GM10847 (cell line): ENCODE measurements around the gene EIF3M.

Experiments
- POLR2A ChIP-seq: IDR thresholded peaks from 2 replicates; pipeline ENCODE4 v1.6.1; 2011; ENCODE audit not compliant: insufficient read length; ENCODE audit errors: extremely low read depth

Gene EIF3M

DNA sequence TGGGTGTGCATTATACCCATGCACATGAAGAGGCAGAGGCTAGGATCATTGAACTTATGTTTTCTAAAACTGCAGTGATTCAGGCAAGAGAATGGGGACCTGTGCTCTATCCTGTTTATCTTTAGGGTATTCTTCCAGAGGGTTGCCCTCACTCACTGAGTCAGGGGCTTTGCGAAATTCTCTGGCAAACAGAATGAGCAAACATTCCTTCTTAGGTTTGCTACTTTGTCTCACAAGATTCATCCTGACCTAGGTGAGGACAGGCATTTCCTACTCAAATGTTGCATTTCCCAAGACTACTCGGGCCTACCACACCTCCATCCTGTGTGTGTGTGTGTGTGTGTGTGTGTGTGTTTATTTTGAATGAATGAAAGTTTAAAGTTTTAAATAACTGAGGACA, 2.7 kb upstream of the EIF3M start:
- TF ChIP-seq POLR2A, result no peak

DNA sequence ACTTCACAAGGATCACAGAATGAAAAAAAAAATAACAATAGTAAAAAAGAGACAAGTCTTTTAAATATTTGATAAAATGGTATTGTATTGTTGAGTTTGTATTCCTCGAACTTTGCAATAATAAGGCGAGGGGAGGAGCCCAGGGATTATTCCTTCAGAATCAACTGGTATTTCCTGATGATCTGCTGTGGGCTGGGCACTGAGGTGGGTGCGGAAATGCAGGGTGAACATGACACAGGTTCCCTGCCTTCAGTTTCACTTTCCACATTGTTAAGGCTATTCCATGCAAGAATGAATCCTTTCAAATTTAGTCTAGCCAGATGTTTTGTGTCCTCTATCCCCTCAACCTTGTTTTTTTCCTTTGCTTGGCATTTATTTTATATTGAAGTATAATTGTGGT, 2.1 kb upstream of the EIF3M start:
- TF ChIP-seq POLR2A, result no peak

DNA sequence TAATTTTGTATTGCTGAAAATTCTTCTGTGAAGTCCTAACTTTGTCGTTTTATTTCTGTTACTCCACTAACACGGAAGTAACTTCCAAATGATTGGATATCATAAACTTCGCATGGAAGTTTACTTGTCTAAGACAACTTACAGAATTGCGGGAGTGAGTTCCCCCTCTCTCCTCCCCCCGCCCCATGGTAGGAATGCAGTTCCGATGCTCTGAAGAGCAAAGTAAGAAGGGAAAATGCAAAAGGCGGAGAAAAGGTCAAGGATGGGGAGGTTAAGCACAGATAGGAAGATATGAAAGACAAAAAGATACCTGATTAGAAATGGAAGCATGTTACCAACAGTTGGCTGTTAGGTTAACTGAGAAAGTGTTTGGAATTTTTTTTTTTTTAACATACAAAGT, 1.3 kb downstream of the EIF3M start:
- TF ChIP-seq POLR2A, result no peak

DNA sequence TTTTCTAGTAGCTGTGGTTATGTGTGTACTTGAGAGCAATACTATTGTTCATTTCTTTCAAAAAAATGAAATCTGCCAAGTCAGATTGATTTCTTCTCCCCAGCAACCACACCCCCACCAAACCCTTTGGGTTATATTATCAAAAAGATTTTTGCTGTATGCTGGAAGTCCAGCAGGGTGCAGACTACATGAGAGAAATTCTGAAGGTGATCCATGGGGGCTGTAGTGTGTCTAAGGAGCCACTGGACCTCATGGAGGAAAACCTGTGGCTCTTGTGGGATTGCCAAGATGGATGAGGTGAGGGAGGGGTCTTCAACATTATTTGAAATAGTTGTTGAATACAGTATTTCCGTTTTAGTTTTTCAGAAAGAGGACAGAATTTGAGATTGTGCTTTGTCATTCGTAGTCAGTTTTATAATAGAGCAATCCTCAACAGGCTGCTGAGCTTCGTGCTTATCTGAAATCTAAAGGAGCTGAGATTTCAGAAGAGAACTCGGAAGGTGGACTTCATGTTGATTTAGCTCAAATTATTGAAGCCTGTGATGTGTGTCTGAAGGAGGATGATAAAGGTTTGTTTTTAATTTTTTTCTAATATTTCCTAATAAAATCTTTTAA, 3.1 kb downstream of the EIF3M start:
- no peak for TF ChIP-seq POLR2A

DNA sequence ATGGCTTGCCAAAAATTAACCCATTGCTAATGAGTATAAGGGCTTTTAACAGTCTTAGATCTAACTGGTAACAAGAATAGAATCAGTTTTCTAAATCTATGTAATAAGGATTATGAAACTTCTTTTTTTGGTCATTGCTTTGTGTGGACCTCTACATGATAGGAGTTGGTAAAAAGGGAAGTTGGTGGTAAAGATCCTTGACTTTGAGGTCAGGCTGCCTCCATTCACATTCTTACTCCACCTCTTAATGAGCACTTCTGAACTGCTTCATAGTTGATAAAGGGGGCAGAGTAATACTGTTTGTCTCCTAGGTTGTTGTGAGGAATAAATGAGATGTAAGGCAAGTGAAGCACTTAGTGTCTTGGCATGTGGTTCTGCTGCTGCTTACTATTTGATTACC, 10.6 kb downstream of the EIF3M start:
- TF ChIP-seq POLR2A, result no peak

DNA sequence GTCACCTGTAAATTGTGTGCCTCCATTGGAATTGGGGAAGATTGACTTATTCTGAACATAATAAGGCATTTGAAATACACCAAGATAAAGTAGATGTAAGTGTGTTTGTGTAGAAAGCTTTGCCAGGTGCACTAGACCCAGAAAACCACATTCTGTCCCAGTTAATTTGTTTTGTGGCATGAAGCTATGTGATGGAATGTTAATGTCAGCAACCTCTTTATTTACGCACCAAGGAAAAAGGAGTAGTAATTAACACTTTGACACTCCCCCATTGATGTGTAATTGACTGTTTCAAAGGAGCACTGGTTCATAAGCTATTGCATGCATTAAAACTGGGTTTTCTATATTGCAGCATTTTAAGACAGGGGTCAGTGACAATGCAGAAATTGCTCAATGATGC, 14.3 kb downstream of the EIF3M start:
- TF ChIP-seq POLR2A, result no peak

DNA sequence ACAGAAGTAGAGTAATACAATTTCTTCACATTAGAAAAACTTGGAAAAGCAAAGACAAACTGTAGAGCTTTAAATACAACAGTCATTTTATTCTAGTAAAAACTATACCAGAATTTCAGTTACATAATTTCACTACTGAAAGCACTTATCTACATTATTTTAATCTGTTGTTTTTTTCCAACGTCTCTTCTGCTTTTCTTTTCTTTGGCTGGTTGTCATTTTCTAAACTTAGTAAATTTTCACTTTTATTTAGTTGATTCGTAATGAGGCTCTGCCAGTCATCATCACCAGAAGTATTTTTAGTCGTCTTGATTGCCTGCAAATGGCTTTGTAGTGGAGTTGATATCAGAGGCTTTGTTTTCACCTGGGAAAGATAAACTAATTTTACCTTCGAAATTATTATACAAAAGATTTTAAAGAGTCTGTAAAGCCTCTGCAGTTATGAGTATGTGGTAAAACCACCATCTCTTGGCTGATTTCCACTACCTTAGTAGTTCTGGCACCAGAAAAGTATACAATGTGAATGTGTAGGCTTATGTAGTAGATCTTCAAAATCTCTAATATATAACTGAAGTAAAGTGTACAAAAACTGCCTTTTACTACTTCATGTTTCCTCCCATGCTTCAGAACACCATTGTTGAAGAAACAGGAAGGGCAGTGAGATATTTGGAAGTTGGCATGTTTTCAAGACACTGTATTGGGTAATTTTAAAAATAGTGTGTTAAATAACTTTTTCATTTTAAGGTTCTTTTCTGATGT, 19.2 kb downstream of the EIF3M start:
- no peak for TF ChIP-seq POLR2A

DNA sequence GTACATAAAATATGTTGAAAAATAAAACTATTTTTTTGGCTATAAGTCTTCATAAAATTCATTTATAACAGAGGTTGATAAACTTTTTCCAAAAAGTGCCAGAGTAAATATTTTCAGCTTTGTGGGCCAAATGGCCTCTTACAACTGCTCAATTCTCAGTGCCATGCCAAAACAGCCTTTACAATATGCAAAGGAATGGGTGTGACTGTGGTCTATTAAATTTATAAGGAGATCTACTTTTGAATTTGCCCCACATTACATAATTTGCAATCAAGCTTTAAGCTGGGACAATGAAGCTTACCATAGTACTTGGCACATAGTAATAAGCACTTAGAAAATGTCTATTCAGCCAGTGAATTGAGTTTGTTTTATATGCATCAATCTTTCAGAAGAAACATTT, 22.6 kb downstream of the EIF3M start:
- TF ChIP-seq POLR2A, result no peak

DNA sequence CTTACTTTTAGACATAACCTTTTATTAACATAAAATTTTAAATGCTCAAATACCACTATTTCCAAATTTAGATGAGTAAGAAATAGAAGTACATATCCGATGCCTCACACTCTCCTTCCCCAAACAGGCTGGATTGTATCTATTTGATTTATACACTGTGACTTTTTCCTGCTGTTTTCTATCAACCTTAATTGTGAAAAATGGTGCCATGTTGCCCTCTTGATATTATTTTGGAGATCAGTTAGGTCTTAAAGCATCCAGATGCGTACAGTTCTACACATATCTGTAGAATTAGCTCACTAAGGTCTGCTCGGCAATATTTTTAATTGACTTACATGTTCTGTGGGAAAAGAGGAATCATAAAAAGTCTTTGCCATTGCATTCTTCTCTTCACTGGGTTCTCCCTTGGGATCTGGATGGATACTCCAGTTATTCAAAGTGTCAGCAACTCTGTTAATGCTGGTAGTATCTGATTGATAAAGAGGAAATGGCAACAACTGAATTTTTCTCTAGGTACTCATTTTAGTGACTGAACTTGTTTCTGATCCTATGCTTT, 27.2 kb downstream of the EIF3M start:
- TF ChIP-seq POLR2A, result no peak

DNA sequence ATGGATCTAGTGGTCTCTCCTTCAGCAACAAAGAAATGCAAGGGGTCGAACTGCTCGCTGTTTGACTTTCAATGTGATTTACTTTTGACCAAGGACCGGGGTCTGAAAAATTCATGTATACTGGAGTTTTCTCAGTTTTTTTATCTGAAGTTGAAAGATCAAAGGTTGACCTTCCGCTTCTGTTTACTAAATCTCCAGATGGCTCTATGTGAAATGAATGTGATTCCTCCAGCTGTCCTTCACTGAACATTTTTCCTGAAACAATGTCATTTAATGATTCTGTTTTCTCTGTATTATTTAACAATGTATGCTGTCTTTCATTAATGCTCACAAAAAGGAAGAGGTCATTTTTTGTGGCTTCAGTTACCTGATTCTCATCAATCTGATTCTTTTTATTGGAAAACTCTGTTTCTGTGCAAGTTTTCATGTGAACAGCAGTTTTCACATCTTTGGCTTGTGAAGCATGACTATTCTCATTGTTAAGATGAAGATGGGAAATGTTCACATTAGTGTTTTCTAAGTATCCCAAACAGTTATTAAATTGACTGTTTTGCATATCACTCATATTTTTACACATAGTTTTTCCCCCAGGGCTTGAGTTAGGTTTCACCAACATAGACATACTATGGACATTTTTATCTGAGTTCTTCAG, 30.0 kb downstream of the EIF3M start:
- no peak for TF ChIP-seq POLR2A

DNA sequence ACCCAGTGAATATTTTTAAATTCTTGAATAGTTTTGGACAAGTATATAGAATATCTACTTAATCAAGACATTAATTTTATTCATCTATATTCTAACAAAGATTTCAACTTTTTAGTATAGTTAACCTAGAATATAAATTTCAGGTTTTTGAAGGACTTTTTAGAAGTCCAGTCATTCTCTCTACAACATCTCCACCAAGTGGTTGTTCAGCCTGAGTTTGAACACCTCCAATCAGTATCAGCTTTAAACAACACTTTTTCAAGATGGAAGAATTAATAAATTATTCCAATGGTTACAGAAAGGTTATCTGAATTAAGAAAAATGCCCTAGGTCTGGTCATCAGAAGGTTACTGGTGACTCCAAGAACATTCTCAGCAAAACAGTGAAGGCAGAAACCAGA, 31.8 kb downstream of the EIF3M start:
- TF ChIP-seq POLR2A, result no peak

DNA sequence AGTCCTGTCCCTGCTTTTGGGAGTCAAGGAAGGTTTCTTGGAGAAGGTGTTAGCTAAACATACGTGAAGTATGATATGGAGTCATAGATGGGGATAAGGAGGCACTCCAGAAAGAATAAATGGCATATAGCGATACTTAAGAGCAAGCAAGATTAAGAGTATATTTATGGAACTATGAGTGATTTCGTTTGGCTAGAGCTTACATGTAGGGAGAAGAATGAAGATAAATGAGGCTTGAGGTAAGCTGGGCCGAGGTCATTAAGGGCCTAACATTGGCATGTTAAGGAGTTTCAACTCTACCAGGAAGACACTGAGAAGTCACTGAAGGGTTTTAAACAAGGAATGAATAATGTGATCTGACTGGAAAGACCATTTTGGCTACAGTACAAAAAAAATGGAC, 33.3 kb downstream of the EIF3M start:
- no peak for TF ChIP-seq POLR2A

DNA sequence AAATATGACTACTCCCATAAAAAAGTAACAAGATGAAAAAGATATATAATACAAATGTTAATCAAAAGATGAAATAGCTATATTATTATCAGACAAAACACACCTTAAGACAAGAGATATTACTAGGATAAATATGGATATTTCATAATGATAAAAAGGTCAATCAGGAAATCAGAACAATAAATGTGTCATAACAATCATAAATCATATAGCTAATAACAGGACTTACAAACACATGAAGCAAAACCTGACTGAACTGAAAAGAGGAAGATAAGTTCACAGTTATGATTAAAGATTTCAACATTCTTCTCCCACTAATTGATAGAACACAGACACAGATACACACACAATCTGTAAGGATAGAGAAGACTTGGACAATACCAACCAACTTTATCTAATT, 47.2 kb downstream of the EIF3M start:
- no peak for TF ChIP-seq POLR2A

DNA sequence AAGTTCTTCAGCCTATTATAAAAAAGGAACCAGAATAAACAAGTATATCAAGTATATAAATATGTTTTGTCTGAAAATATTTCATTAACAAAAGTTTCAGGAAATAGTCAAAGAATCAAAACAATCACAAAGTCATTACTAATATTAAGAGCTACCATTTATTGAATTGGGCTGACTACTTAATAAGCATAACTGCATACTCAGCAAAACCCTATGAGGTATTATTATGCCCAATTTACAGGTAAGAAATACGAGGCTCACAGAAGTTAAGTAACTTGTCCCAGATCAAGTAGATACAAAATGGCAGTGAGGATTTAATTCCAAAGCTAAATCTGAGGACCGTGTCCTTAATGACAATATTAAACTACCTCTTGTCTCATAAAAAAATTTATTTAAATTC, 52.2 kb downstream of the EIF3M start:
- TF ChIP-seq POLR2A, result no peak

DNA sequence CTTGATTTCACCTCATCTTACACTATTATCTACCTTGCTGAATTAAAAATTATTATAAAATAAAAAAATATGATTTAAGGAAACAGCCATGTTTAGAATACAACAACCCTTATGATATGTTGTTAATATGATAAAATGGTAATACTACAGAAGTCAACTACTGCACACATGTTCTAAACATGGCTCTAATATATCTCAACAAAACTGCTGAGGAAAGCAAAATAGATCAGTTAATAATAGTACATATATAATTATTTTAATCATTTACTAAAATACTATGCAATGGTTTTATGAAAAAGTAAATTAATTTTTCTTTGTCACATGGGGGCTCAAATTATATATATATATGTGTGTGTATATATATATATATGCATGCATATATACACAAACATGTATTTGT, 57.7 kb downstream of the EIF3M start:
- TF ChIP-seq POLR2A, result no peak

DNA sequence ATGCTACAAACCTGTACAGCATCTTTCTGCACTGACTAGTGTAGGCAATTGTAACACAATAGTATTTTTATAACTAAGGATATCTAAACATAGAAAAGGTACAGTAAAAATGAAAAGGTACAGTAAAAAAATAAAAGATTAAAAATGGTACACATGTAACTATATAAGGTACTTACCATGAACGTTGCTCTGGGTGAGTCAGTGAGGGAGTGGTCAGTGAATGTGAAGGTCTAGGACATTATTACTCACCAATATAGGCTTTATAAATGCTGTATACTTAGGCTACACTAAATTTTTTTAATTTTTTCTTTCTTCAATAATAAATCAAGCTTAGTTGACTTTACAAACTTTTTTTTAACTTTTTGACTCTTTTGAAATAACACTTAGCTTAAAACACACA, 59.9 kb downstream of the EIF3M start:
- TF ChIP-seq POLR2A, result no peak
